G401.6 (cell line): ENCODE data around the gene INPP5A.
"Not testable (repeated sequence)": the region's sequence is repeated elsewhere in the genome, so short reads cannot be mapped to it uniquely, and the experiment has no call there.

ENCODE experiments used
- FAIRE-seq: peaks from 2 replicates; lab custom pipeline; 2012; peaks lifted over from hg19 to GRCh38; lab: Jason Lieb, UNC

INPP5A gene

DNA sequence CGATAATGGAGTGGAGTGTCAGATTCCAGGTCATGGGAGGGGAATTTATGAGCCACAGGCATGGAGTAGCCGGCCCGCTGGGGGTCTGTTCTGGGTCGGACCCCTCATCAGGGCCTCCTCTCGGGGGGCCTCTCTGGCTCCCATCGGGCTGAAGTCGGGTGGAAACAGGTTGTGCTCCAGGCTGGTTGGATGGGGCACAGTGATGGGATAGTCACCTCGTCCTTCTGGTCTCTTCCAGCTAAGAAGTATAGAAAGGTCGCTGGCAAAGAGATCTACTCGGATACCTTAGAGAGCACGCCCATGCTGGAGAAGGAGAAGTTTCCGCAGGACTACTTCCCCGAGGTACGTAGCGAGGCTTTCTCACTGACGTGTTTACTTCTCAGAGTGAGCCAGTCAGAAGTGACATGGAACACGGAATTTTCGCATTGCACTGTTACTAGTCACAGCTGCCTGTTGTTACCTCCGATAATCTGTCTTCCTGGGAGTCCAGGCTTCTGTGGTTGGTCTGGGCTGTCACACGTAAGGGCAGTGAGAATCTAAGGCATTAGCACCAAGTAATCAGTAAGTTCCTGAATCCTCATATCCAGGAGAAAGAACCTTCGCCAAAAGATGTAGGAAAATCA is 160.1 kb downstream of the INPP5A start:
- FAIRE-seq: no peak

GRCh38 chr10:132698211-132698751 is 160.7 kb downstream of the INPP5A start:
- FAIRE-seq: no peak

DNA sequence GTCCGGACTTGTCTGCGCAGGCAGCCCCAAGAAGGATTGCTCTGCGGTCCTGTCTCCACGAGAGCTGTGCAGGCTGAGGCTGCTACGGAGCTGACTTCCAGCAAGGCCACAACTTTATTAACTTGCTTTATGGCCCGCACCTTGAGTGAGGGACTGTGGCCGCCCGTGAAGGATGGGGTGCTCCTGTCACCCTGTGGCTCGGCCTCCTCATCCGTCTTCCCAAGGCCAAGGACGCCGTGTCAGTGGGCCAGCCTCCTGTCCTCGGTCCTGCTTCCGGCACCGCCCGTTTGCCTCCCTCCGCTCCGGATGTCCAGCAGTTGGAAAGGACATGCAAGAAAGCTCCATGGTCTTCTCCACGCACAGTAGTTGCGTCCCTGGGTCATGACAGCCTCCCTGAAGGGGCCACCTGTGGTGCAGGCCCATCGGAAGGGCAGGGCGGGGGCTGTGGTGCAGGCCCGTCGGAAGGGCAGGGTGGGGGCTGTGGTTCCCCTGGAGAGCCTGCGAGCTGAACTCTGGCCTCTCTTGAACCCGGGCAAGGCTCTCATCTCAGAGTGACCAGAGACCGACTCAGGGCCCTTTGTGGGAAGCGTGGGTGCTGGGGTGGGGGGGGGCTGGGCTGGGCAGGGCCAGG is 161.3 kb downstream of the INPP5A start:
- no peak for FAIRE-seq

- no peak for FAIRE-seq
Observed at GRCh38 chr10:132699411-132700155, 162.0 kb downstream of the INPP5A start.

- FAIRE-seq: no peak
Observed at GRCh38 chr10:132700156-132701098, 162.8 kb downstream of the INPP5A start.

- no peak for FAIRE-seq
Observed at GRCh38 chr10:132701099-132701845, 163.7 kb downstream of the INPP5A start.

DNA sequence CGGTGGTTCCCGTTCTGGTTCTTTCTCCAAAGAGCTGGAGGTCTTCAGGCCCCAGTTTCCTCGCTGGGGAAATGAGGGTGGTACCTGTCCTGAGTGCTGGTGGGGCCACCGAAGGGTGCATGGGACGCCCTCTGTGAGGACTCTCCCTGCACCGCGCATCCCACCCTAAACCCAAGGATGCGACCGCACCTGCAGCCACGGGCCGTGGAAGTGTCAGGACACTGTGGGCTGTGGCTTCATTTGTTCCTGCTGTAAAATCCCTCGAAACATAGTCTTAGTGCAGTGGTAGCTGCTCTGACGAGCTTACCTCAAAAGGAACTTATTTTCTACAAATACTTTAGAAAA is 164.2 kb downstream of the INPP5A start:
- FAIRE-seq: no peak

DNA sequence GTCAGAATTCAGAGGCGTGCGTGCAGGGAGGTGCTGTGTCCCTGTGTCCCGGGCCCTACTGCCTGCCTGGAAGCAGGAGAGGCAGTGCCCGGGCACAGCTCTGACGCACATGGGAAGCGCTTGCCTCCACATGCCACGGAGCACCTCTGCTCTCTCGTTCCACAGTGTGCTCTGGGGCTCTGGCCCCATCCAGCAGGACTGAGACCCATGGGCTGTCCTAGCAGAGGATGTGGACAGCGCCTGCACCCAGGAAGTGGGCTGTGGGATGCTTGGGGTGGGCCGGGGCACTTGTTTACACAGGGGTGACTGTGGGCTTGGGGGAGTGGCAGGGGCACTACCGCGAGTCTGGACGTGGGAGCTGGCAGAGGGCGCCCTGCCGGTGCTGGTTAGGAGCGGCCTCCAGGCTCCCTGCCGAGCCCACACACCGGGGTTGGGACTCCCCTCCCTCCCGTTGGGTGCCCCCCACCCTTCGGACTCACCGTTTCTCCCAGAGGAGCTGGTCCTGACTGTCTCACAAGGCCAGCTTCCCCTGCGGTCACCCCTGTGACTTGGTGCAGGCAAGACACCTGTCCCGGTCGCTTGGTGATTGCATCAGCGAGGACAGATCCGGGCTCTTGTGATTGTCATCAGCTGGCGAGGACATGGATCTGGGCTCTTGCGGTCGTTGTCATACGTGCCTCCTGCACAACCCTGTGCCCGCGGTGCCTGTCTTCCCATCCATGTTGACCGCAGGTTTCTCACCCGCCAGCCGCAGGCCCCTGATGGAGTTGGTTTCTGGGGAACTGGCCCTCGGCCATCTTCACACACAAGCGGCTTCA is 165.2 kb downstream of the INPP5A start:
- FAIRE-seq: no peak

DNA sequence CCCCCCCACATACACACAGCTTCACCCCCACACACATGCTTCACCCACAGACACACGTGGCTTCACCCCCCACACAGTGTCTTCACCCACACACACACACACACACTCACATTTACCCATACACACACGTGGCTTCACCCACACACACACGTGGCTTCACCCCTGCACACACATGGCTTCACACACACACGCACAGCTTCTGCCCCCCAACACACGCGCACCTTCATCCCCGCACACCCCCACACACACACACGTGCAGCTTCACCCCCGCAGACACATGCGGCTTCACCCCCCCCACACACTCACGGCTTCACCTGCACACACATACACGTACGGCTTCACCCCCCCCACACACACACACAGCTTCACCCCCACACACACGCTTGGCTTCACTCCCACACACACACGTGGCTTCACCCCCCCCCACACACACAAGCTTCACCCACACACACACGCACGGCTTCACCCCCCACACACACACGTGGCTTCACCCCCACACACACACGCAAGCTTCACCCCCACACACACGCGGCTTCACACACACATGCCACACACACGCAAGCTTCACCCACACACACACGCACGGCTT is 165.9 kb downstream of the INPP5A start:
- no peak for FAIRE-seq

GRCh38 chr10:132704008-132704814 is 166.6 kb downstream of the INPP5A start:
- no peak for FAIRE-seq

DNA sequence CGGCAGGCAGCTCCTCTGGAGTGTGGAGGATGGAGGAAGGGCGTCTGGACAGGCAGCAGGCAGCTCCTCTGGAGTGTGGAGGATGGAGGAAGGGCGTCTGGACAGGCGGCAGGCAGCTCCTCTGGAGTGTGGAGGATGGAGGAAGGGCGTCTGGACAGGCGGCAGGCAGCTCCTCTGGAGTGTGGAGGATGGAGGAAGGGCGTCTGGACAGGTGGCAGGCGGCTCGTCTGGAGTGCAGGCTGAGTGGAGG is 167.2 kb downstream of the INPP5A start:
- FAIRE-seq: not testable (repeated sequence)

DNA sequence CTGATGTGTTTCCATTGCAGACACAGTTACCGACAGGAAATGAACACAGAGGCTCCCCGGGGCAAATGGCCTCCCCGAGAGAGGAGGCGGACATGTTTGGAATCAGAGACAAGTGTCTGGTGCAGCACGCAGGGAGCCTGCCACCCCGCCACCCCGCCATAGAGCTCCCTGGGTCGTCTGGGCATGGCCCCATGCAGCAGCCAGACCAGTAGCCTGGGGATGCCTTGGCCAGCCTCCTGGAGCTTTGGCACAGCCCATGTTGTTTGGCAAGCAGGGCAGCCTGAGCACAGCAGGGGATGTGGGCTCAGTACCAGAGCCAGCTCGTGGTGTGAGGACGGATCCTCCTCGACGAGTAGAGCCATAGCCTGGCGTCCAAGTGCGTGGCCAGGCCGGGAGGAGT is 167.6 kb downstream of the INPP5A start:
- FAIRE-seq: no peak

- no peak for FAIRE-seq
Observed at GRCh38 chr10:132705943-132706342, 168.4 kb downstream of the INPP5A start.

DNA sequence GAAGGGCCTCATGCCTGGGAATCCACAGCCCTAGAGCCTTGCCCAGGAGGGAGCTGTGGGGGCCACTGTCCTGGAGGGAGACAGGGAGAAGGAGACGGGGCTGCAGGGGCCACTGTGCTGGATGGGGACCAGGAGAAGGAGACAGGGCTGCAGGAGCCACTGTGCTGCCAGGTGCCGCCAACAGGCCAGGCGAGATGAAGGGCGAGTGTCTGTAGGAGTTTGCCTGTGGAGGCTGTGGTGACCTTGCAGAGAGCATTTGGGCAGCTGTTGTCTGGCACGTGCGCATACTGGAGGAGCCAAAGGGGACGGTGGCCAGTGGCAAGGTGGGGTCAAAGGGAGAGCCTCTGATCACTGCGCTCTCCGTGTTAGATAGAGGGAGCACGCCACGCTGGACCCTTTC is 169.1 kb downstream of the INPP5A start:
- no peak for FAIRE-seq

GRCh38 chr10:132707121-132707775 is 169.7 kb downstream of the INPP5A start:
- no peak for FAIRE-seq

DNA sequence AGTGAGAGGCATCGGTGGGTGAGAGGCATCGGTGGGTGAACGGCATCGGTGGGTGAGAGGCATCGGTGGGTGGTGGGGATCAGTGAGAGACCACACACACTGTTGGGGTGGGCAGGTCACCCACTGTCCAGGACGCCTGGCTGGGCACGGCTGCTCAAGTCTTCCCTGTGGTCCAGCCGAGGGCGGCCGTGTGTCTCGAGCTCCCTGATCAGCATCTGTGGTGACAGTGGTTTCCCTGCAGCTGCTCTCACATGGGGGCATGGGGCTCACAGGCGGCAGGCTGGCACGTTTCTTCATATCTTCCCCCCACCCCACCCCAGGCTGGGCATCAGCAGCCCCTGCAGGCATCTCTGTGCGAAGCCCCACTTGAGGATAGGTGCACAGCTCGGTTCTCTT is 170.2 kb downstream of the INPP5A start:
- no peak for FAIRE-seq

GRCh38 chr10:132708441-132708840 is 170.9 kb downstream of the INPP5A start:
- FAIRE-seq: no peak

DNA sequence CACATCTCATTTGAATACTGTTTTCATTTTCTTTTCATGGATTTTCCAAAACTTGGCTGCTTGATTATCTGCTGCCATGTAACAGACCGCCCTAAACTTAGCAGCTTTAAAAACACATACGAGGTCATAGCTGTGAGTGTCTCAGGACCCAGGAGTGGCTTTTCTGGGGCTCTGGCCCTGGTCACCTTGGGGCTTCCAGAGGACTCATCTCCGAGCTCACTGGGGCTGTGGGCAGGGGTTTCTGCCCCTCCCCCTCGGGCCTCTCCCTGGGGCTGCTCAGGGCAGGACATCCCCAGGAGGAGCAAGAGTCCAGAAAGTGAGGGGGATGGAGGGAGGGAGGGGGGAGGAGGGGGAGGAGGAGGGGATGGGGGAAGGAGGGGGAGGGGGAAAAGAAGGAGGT is 171.3 kb downstream of the INPP5A start:
- no peak for FAIRE-seq

DNA sequence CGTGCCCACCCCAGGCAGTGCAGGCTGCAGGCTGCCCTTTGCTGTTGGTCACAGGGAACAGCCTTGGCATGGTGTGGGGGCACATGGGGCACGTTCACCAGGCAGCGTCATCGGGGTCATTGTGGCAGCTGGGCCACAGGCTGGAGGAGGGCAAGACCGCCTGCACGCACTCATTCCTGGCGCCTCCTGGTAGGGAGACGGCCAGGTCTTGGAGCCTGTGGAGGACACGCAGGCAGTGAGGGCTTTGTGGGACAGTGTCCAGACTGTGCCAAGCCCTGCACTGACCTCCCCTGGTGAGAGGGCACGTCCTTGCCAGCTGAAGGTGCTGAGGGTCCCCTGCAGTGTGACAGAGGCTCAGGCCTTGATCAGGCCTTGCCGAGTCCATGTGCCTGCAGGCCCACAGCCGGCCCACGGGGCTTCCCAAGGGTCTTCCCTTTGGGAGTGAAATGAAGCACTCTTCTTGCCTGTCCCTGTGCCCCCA is 171.9 kb downstream of the INPP5A start:
- no peak for FAIRE-seq
